K562 (cell line): ENCODE results near the gene TXLNG. TPM values are rescaled to one million over a fixed set of nuclear protein-coding genes. Genes with fewer than 3 reads are reported as not detected.
A peak's percentile ranks its signal among the peaks of the same experiment; 100 is the strongest.

Experiments used
- CEBPB ChIP-seq: fragments of 450-650 bp; IDR thresholded peaks from 2 replicates; pipeline ENCODE4 v1.6.1; 2016; ENCODE audit warnings: missing genetic modification characterization, missing compliant biosample characterization
- EHMT2 ChIP-seq: fragments of 450-650 bp; IDR thresholded peaks from 2 replicates; pipeline ENCODE4 v1.6.1; 2018; ENCODE audit warnings: antibody characterized with exemption
- ERF ChIP-seq: fragments of 450-650 bp; formaldehyde crosslinking; IDR thresholded peaks from 2 replicates; pipeline ENCODE4 v1.4.0; 2020; ENCODE audit warnings: mild to moderate bottlenecking, mixed read lengths
- GMEB1 ChIP-seq: fragments of 250-450 bp; sonication (Bioruptor Pico); IDR thresholded peaks from 2 replicates; pipeline ENCODE4 v1.4.0; 2020; ENCODE audit warnings: mild to moderate bottlenecking
- HMBOX1 ChIP-seq: sonication (generic); IDR thresholded peaks from 2 replicates; pipeline ENCODE4 v1.6.1; 2016
- MXD1 ChIP-seq: fragments of 250-450 bp; sonication (Bioruptor Pico); IDR thresholded peaks from 2 replicates; pipeline ENCODE4 v1.8.0; 2021; ENCODE audit warnings: borderline replicate concordance, mild to moderate bottlenecking, moderate library complexity; ENCODE audit not compliant: poor library complexity, severe bottlenecking
- NFE2 ChIP-seq: IDR thresholded peaks from 2 replicates; pipeline ENCODE4 v1.6.1; 2014; ENCODE audit warnings: antibody characterized with exemption, low read depth
- NR2F6 ChIP-seq: fragments of 450-650 bp; formaldehyde crosslinking; IDR thresholded peaks from 2 replicates; pipeline ENCODE4 v1.4.0; 2020; ENCODE audit warnings: mild to moderate bottlenecking
- PHF20 ChIP-seq: fragments of 450-650 bp; IDR thresholded peaks from 2 replicates; pipeline ENCODE4 v1.6.1; 2018; ENCODE audit not compliant: partially characterized antibody
- POLR2B ChIP-seq: fragments of 450-650 bp; IDR thresholded peaks from 2 replicates; pipeline ENCODE4 v1.6.1; 2018; ENCODE audit warnings: low read depth; ENCODE audit not compliant: partially characterized antibody
- RBM34 ChIP-seq: fragments of 200-400 bp; formaldehyde crosslinking; IDR thresholded peaks from 2 replicates; pipeline ENCODE4 v1.6.1; 2018; ENCODE audit warnings: low read length, borderline replicate concordance; ENCODE audit not compliant: insufficient read depth
- SAFB ChIP-seq: fragments of 200-400 bp; formaldehyde crosslinking; IDR thresholded peaks from 2 replicates; pipeline ENCODE4 v1.6.1; 2017; ENCODE audit warnings: low read depth, low read length, borderline replicate concordance
- TBL1XR1 ChIP-seq, 2 experiments: IDR thresholded peaks; 2 replicates each; pipeline ENCODE4 v1.6.1; 2012; ENCODE audit warnings: improper control_type of control experiment in 2 of 2, low read length in 2 of 2, mild to moderate bottlenecking in 1 of 2
- TBP ChIP-seq: optimal IDR thresholded peaks from 2 replicates; pipeline ENCODE3; 2011; ENCODE audit warnings: low read depth, low read length, improper control_type of control experiment
- TFAM ChIP-seq: fragments of 250-450 bp; sonication (Bioruptor Pico); conservative IDR thresholded peaks from 2 replicates; pipeline ENCODE4 v1.5.0; 2021; ENCODE audit warnings: mild to moderate bottlenecking, moderate library complexity
- TGIF2 ChIP-seq: sonication (generic); formaldehyde crosslinking; IDR thresholded peaks from 2 replicates; pipeline ENCODE4 v1.8.1; 2022; ENCODE audit warnings: mild to moderate bottlenecking, missing genetic modification reagents, moderate library complexity
- TRIM24 ChIP-seq, 2 experiments: fragments of 450-650 bp; IDR thresholded peaks; 2 replicates each; pipeline ENCODE4 v1.6.1; 2016
- TRIM25 ChIP-seq: fragments of 450-650 bp; IDR thresholded peaks from 2 replicates; pipeline ENCODE4 v1.7.0; 2016; ENCODE audit warnings: borderline replicate concordance
- ZBTB12 ChIP-seq: fragments of 250-450 bp; sonication (Bioruptor Pico); IDR thresholded peaks from 2 replicates; pipeline ENCODE4 v1.4.0; 2020
- ZC3H11A ChIP-seq: IDR thresholded peaks from 2 replicates; pipeline ENCODE4 v1.6.1; 2012; ENCODE audit warnings: low read depth, low read length, improper control_type of control experiment
- ZNF224 ChIP-seq: sonication (generic); formaldehyde crosslinking; IDR thresholded peaks from 2 replicates; pipeline ENCODE4 v1.8.0; 2022; ENCODE audit warnings: mild to moderate bottlenecking, missing genetic modification reagents
- ZNF41 ChIP-seq: fragments of 250-450 bp; sonication (Bioruptor Pico); conservative IDR thresholded peaks from 2 replicates; pipeline ENCODE4 v1.4.0; 2020; ENCODE audit warnings: mild to moderate bottlenecking
- ZNF583 ChIP-seq: fragments of 250-450 bp; sonication (Bioruptor Pico); IDR thresholded peaks from 2 replicates; pipeline ENCODE4 v1.4.0; 2020
- polyA plus RNA-seq, 8 experiments: library from polyadenylated mRNA; depleted of rRNA in 4 of 8; stranded (reverse) in 5 of 8; unstranded in 3 of 8; fragments of >200 nt; fragmentation: Nextera tagmentation in 2 of 8; fragmentation: Illumina TruSeq in 1 of 8; extraction: Ambion mirVana in 2 of 8; extraction: Trizol in 1 of 8; gene quantifications; 2 replicates each; pipeline versions ENCODE4 v1.2.1 to v1.2.3, GENCODE V29; 2011 to 2014; ENCODE audit warnings: inconsistent platforms in 1 of 8, missing spikeins in 1 of 8
- total RNA-seq, 7 experiments: library from RNA; depleted of rRNA in 6 of 7; stranded (reverse); fragments of >200 nt in 6 of 7; fragmentation: Illumina TruSeq in 2 of 7; extraction: Trizol in 2 of 7; gene quantifications; 2 replicates each; pipeline versions ENCODE4 v1.2.1 to v1.2.3, GENCODE V29; 2011 to 2021; ENCODE audit warnings: low replicate concordance in 1 of 7

The TXLNG gene
- total and polyA plus RNA-seq, 9 of the 15 experiments (the other 6 are each of a cell fraction or from before 2014, with no cell fraction given): 13.1 to 47.0 (median 31.6) TPM

- TF ChIP-seq MXD1 (CRISPR knock-in tag) (no peak), TFAM (no peak), TBL1XR1 (IDR thresholded peaks at IDR 0.05; ENCODE audit: low read length in 2 of 2) (peak in 1 of 2 experiments; percentile 3; a peak in 1 of 4 replicates), ERF (CRISPR knock-in tag) (no peak), ZC3H11A (0 out of 2 replicates have a peak, but pooled peaks have one; percentile 38), EHMT2 (no peak), PHF20 (no peak), POLR2B (peak; percentile 99), ZNF41 (CRISPR knock-in tag) (no peak), NR2F6 (no peak), ZBTB12 (CRISPR knock-in tag) (no peak), TRIM24 (IDR thresholded peaks at IDR 0.05) (peak; percentile 25 to 46; a peak in 2 of 4 replicates), TRIM25 (no peak; the same call in 1 of the 2 replicates), RBM34 (no peak), TGIF2 (CRISPR knock-in tag) (no peak), SAFB (no peak), HMBOX1 (peak; percentile 52), TBP (peak; percentile 99), NFE2 (peak; percentile 93), GMEB1 (CRISPR knock-in tag) (no peak), ZNF583 (no peak), CEBPB (tag) (no peak), ZNF224 (CRISPR knock-in tag) (no peak)
Measured at GRCh38 chrX:16771483-16772398, 14.5 kb upstream of the TXLNG start (continued).
